Measurements from ENCODE around the gene LYPD1. TPM values are rescaled to one million over a fixed set of nuclear protein-coding genes. Genes with fewer than 3 reads are reported as not detected.

LYPD1 gene
- total RNA-seq, 4 donors from 2014 or later: 0.32 TPM; not detected in 3

- no peak overlapping the region for H3K4me3 ChIP-seq (ENCODE audit: low read depth, poor library complexity, severe bottlenecking)
- TF ChIP-seq POLR2A (IDR thresholded peaks at IDR 0.05): no peak
- no peak for TF ChIP-seq CTCF (IDR thresholded peaks at IDR 0.05)
- intact Hi-C loops (cut with DNase I; ENCODE audit: low total_unique reads): no loop called here
- no peak for DNase-seq (ENCODE audit: low spot score in 2 of 2)
- 76 to 91% methylated on average over 3 of the region's 3 CpGs for WGBS, 2 donors
These were observed 52.0 kb downstream of the LYPD1 start for GRCh38 chr2:132617989-132618388.

- 86 to 88% methylated on average over 5 of the region's 5 CpGs for WGBS, 2 donors
- no peak for TF ChIP-seq CTCF (IDR thresholded peaks at IDR 0.05)
- no peak for TF ChIP-seq POLR2A (IDR thresholded peaks at IDR 0.05)
- intact Hi-C loops (cut with DNase I; ENCODE audit: low total_unique reads): no loop called here
These were observed 54.5 kb downstream of the LYPD1 start for GRCh38 chr2:132615329-132616085.

GRCh38 chr2:132611719-132612118, 58.3 kb downstream of the LYPD1 start:
- TF ChIP-seq CTCF (IDR thresholded peaks at IDR 0.05) (no peak), POLR2A (IDR thresholded peaks at IDR 0.05) (no peak)
- intact Hi-C loops (cut with DNase I; ENCODE audit: low total_unique reads): no loop called here
- no peak overlapping the region for H3K4me3 ChIP-seq (ENCODE audit: low read depth, poor library complexity, severe bottlenecking)
- DNase-seq (ENCODE audit: low spot score in 2 of 2): no peak
- WGBS, 2 donors: 65 to 66% methylated on average over 2 of the region's 2 CpGs

More at GRCh38 chr2:132615329-132616085, 54.5 kb downstream of the LYPD1 start:
- DNase-seq (ENCODE audit: low spot score in 2 of 2): peak in 1 of 2 donors; percentile 75
- no peak overlapping the region for H3K4me3 ChIP-seq (ENCODE audit: low read depth, poor library complexity, severe bottlenecking)

- H3K4me3 ChIP-seq (ENCODE audit: low read depth, poor library complexity, severe bottlenecking): no peak overlapping the region
- whole genome bisulfite sequencing, 2 donors: 93 to 94% methylated on average over 8 of the region's 8 CpGs
- TF ChIP-seq POLR2A (IDR thresholded peaks at IDR 0.05) (no peak), CTCF (IDR thresholded peaks at IDR 0.05) (no peak)
- intact Hi-C loops (cut with DNase I; ENCODE audit: low total_unique reads): no loop called here
- peak in 1 of 2 donors; percentile 50 for DNase-seq (ENCODE audit: low spot score in 2 of 2)
These were observed 60.7 kb downstream of the LYPD1 start for GRCh38 chr2:132609101-132609890.

- WGBS, 2 donors: 88 to 90% methylated on average over 6 of the region's 6 CpGs
- DNase-seq (ENCODE audit: low spot score in 2 of 2): peak in 1 of 2 donors; percentile 71
- TF ChIP-seq POLR2A (IDR thresholded peaks at IDR 0.05) (no peak), CTCF (IDR thresholded peaks at IDR 0.05) (no peak)
- H3K4me3 ChIP-seq (ENCODE audit: low read depth, poor library complexity, severe bottlenecking): no peak overlapping the region
- intact Hi-C loops (cut with DNase I; ENCODE audit: low total_unique reads): no loop called here
These were observed 61.7 kb downstream of the LYPD1 start for GRCh38 chr2:132608311-132608710.
